ENCODE results near the gene ZNF37A.
A peak's percentile ranks its signal among the peaks of the same experiment; 100 is the strongest.

ZNF37A gene

DNA sequence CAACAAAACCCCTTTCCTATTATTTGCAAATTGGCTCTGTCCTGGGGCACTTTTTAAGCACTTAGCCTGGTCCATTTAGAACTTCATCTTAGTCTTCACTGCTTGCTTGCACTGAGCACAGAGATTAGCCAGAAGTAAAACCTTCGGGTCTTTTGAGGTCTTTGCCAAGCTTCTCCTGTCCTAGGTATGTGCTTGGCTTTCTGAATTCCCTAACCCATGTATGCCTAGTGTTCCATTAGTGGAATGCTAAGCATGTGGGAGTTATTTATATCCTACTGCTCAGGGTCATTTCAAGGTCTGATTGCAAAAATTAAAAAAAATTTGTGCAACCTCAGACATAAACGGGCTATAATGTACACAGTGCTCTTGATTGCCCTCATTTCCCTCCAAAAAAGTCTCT, 18.0 kb downstream of the ZNF37A start:
- TF ChIP-seq, protein P1, sequence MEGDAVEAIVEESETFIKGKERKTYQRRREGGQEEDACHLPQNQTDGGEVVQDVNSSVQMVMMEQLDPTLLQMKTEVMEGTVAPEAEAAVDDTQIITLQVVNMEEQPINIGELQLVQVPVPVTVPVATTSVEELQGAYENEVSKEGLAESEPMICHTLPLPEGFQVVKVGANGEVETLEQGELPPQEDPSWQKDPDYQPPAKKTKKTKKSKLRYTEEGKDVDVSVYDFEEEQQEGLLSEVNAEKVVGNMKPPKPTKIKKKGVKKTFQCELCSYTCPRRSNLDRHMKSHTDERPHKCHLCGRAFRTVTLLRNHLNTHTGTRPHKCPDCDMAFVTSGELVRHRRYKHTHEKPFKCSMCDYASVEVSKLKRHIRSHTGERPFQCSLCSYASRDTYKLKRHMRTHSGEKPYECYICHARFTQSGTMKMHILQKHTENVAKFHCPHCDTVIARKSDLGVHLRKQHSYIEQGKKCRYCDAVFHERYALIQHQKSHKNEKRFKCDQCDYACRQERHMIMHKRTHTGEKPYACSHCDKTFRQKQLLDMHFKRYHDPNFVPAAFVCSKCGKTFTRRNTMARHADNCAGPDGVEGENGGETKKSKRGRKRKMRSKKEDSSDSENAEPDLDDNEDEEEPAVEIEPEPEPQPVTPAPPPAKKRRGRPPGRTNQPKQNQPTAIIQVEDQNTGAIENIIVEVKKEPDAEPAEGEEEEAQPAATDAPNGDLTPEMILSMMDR (conservative IDR thresholded peaks at IDR 0.05; ENCODE audit: low read depth, low read length) = no peak
- DNase-seq (ENCODE audit: low read depth) = peak; percentile 10

GRCh38 chr10:38118072-38118807, 24.1 kb downstream of the ZNF37A start:
- TF ChIP-seq, protein P1 (conservative IDR thresholded peaks at IDR 0.05; ENCODE audit: low read depth, low read length) = no peak
- peak; percentile 51 for DNase-seq (ENCODE audit: low read depth)
- no peak overlapping the region for H3K4me3 ChIP-seq (ENCODE audit: low read depth, low read length)

More for the DNA sequence above, 18.0 kb downstream of the ZNF37A start:
- no peak overlapping the region for H3K4me3 ChIP-seq (ENCODE audit: low read depth, low read length)

- TF ChIP-seq, protein P1 (conservative IDR thresholded peaks at IDR 0.05; ENCODE audit: low read depth, low read length) = no peak
- no peak overlapping the region for H3K4me3 ChIP-seq (ENCODE audit: low read depth, low read length)
- no peak for DNase-seq (ENCODE audit: low read depth)
Observed at GRCh38 chr10:38119038-38119437, 24.9 kb downstream of the ZNF37A start.

GRCh38 chr10:38127812-38128211, 33.7 kb downstream of the ZNF37A start:
- DNase-seq (ENCODE audit: low read depth) = no peak
- TF ChIP-seq, protein P1 (conservative IDR thresholded peaks at IDR 0.05; ENCODE audit: low read depth, low read length) = no peak
- H3K4me3 ChIP-seq (ENCODE audit: low read depth, low read length) = no peak overlapping the region

- peak; percentile 20 for DNase-seq (ENCODE audit: low read depth)
- H3K4me3 ChIP-seq (ENCODE audit: low read depth, low read length) = no peak overlapping the region
- TF ChIP-seq, protein P1 (conservative IDR thresholded peaks at IDR 0.05; ENCODE audit: low read depth, low read length) = no peak
Observed at GRCh38 chr10:38143587-38143986, 49.5 kb downstream of the ZNF37A start.

GRCh38 chr10:38146579-38147333, 52.6 kb downstream of the ZNF37A start:
- H3K4me3 ChIP-seq (ENCODE audit: low read depth, low read length) = no peak overlapping the region
- no peak for DNase-seq (ENCODE audit: low read depth)
- TF ChIP-seq, protein P1 (conservative IDR thresholded peaks at IDR 0.05; ENCODE audit: low read depth, low read length) = no peak
